Nucleus accumbens (tissue), 56 donors: ENCODE data around the gene TBC1D23.
"Not testable (repeated sequence)": the region's sequence is repeated elsewhere in the genome, so short reads cannot be mapped to it uniquely, and the experiment has no call there.

ENCODE experiments used
- DNase-seq, 56 donors: peaks; one replicate each; lab custom pipeline; 2025; lab: John Stamatoyannopoulos, UW

The TBC1D23 gene

DNA sequence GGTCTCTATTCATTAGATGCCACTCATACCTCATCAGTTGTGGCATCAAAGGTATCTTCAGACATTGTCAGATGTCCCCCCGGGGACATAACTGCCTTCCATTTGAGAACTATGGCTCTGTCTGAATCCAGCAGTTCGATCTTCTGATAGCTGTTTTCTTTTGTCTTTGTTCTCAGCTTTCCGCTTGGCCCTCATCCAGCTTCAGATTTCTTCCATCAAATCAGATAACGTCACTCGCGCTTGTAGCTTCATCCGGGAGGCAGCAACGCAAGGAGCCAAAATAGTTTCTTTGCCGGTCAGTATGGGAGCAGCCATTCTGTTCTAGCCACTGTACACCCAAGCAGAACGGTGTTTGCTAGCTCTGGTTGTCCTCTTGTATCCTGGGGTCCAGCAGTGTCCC is 78.1 kb downstream of the TBC1D23 start:
- no peak for DNase-seq

DNA sequence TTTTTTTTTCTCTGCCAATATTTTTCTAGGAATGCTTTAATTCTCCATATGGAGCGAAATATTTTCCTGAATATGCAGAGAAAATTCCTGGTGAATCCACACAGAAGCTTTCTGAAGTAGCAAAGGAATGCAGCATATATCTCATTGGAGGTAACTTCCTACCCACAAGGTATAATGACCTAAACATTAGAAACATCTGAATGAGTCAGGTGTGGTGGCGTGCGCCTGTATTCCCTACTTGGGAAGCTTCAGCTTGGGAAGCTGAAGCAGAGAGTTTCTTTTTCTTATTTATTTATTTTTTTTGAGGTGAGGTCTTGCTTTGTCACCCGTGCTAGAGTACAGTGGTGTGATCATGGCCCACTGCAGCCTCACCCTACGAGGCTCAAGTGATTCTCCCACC is 79.0 kb downstream of the TBC1D23 start:
- no peak for DNase-seq

GRCh38 chr3:100340527-100340926 is 79.7 kb downstream of the TBC1D23 start:
- no peak for DNase-seq

- DNase-seq: no peak
These were observed 87.9 kb downstream of the TBC1D23 start for GRCh38 chr3:100348727-100349126.

GRCh38 chr3:100351770-100352169 is 91.0 kb downstream of the TBC1D23 start:
- DNase-seq: not testable (repeated sequence)

- DNase-seq: no peak
These were observed 91.8 kb downstream of the TBC1D23 start for GRCh38 chr3:100352296-100353231.

DNA sequence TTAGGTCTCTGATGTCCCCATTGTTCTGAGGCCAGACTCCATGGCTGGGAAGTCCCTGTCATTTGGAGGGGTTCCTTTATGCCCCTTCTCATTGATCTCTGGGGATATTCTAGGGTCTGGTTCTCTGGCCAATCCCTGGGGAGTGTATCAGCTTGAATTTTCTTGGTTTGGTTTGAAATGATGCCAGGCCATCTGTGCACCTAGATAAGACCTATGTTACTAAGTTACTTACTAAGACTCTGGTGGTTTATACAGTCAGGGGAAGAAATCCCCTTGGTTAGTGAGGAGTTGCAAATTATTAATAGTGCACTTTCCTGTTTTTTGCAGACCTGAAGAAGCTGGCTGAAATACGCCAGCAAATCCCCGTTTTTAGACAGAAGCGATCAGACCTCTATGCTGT is 94.1 kb downstream of the TBC1D23 start:
- DNase-seq: no peak

DNA sequence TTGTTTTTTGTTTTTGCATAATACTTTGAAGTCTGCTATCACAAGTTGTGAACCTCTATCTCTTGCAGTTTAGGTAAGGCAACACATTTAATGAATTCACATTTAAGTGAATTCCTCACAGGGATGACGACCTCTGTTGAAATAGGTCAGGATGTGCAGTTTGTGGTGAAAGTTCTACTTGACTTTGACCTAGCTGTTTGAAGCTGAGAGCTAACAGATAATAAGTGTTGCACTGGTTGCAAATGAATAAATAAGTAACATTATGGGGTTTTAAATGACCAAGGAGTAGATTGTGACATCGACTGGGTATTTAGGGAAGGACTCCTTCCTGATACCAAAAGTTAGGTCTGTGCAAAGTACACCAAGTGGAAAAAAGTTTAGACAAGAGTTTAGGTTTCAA is 97.6 kb downstream of the TBC1D23 start:
- no peak for DNase-seq

DNA sequence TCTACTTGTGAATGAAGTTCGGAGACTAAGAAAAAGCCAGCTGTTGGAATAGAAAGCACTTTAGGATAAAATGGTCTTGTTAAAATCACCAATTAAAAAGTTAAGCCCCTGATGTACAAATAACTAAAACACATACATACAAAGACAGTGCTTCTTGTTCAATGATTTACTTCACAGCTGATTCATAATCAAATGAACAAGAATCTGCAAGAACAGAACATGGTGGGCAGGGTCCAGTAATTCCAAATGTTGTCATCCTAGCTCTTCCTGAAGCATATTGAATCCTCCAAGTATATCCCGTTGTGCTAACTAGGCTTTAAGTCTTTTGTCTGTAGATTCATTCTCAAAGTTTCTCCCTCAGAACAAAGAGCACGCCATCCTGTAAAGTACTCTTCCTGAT is 98.2 kb downstream of the TBC1D23 start:
- no peak for DNase-seq

- DNase-seq: no peak
These were observed 100.1 kb downstream of the TBC1D23 start for GRCh38 chr3:100360757-100361496.

DNA sequence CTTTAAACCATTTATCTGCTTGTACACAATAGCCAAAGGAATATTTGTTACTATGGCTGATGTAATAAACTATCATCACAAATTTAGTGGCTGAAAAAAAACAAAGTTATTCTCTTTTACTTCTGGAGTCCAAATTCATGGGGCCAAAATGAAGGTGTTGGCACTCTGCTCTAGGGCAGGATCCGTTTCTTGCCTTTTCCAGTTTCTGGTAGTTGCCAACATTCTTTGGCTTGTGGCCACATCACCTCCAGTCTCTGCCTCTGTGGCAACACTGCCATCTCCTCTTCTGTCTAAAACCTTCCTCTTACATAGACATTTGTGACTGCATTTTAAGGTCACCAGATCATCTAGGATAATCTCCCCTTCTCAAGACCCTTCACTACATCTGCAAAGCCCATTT is 101.1 kb downstream of the TBC1D23 start:
- DNase-seq: no peak

GRCh38 chr3:100364421-100364820 is 103.6 kb downstream of the TBC1D23 start:
- no peak for DNase-seq

DNA sequence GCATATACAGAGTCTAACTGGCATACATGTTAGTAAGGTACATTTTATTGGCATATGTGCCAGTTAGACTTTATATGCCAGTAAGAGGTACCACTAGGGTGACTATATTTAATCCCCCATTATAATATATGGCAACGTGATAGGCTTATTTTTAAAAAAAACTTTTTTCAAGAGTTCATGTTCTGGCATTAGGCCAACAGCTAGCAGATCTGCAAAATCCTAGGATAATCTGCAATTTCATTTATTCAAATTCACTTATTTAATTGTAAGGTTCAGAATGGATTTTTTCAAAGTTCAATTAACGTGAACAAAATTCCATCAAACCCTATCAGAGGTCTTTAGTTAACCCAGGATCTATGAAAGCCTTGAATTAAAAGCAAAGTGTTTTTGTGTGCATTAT is 105.6 kb downstream of the TBC1D23 start:
- no peak for DNase-seq

DNA sequence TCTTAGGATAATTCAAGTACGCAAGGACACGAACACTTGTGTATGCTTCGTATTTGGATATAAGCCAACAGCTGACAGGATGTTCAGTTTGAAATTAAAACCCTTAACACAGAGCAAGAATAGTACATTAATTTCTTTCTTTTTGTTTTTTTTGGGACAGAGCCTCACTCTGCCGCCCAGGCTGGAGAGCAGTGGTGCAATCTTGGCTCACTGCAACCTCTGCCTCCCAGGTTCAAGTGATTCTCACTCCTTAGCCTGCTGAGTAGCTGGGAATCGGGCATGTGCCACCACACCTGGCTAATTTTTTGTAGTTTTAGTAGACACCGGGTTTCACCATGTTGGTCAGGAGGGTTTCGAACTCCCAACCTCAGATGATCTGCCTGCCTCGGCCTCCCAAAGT is 107.6 kb downstream of the TBC1D23 start:
- DNase-seq: no peak

- no peak for DNase-seq
These were observed 110.0 kb downstream of the TBC1D23 start for GRCh38 chr3:100370756-100371155.

DNA sequence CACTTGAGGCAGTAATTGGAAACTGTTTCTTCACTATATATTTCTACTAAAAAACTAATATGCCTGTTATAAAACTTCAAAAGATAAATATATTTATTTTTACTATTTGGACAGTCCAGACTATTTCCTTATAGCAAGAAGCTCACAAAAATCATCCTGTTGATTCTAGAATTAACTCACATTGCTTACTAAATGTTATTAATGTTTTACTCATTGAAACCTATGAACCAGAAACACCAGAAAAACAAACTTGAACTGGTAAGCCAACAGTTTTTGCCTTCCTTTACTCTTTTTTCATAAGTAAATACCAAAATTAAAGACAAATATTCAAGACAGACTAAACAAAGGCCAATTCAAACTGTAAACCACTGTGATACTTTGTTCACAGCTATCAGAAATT is 113.7 kb downstream of the TBC1D23 start:
- DNase-seq: no peak
